Subcutaneous adipose tissue (tissue), 4 donors: Measurements from ENCODE around the gene ABHD12B. TPM values are rescaled to one million over a fixed set of nuclear protein-coding genes. Genes with fewer than 3 reads are reported as not detected.

Experiments used
- CTCF ChIP-seq: fragments of 450-650 bp; IDR thresholded peaks from one replicate; pipeline ENCODE4 v1.5.1; 2016; ENCODE audit warnings: low read depth, mild to moderate bottlenecking, control low read depth, antibody characterized with exemption, moderate library complexity
- total RNA-seq, 4 donors: library from RNA; depleted of rRNA; stranded (reverse); fragments of >200 nt; gene quantifications; one replicate each; pipeline ENCODE4 v1.1.0, GENCODE V29; 2016

The ABHD12B gene
- total RNA-seq, 4 donors from 2014 or later = not detected

- TF ChIP-seq CTCF = no peak
Observed at GRCh38 chr14:50901361-50901760, 29.5 kb downstream of the ABHD12B start.

- TF ChIP-seq CTCF = no peak
Observed at GRCh38 chr14:50904719-50905118, 32.9 kb downstream of the ABHD12B start.

GRCh38 chr14:50906326-50907065 lies 34.6 kb downstream of the ABHD12B start:
- no peak for TF ChIP-seq CTCF

- no peak for TF ChIP-seq CTCF
Observed at GRCh38 chr14:50910495-50911420, 38.9 kb downstream of the ABHD12B start.

- no peak for TF ChIP-seq CTCF
Observed at GRCh38 chr14:50917449-50917848, 45.6 kb downstream of the ABHD12B start.

GRCh38 chr14:50920482-50921230 lies 48.8 kb downstream of the ABHD12B start:
- no peak for TF ChIP-seq CTCF

GRCh38 chr14:50922803-50923202 lies 51.0 kb downstream of the ABHD12B start:
- TF ChIP-seq CTCF = no peak
